Measurements from ENCODE around the gene SPOCK3.

DNA sequence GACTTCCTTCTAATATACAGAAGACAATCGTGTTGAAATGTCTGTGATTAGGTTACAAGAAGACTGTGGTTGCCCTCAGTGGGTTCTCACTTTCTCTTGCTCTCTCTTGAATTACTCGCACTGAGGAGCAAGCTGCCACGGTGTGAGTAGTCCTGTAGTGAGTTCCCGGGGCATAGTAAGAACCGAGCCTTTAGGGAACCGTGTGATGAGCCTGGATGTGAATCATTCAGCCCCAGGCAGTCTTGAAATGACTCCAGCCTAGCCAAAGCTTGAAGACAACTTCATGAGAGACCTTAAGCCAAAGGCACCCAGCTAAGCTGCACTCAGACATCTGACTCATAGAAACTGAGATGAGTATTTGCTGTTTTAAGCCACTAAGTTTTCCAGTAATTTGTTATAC, 292.7 kb downstream of the SPOCK3 start:
- TF ChIP-seq, protein P1, sequence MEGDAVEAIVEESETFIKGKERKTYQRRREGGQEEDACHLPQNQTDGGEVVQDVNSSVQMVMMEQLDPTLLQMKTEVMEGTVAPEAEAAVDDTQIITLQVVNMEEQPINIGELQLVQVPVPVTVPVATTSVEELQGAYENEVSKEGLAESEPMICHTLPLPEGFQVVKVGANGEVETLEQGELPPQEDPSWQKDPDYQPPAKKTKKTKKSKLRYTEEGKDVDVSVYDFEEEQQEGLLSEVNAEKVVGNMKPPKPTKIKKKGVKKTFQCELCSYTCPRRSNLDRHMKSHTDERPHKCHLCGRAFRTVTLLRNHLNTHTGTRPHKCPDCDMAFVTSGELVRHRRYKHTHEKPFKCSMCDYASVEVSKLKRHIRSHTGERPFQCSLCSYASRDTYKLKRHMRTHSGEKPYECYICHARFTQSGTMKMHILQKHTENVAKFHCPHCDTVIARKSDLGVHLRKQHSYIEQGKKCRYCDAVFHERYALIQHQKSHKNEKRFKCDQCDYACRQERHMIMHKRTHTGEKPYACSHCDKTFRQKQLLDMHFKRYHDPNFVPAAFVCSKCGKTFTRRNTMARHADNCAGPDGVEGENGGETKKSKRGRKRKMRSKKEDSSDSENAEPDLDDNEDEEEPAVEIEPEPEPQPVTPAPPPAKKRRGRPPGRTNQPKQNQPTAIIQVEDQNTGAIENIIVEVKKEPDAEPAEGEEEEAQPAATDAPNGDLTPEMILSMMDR (conservative IDR thresholded peaks at IDR 0.05; ENCODE audit: low read depth, low read length), result no peak
- TF ChIP-seq EZH2phosphoT487 (IDR thresholded peaks at IDR 0.05; ENCODE audit: borderline replicate concordance, low read length) (no peak), EZH2 (IDR thresholded peaks at IDR 0.05; ENCODE audit: low read length, unreplicated experiment) (no peak)

All from PC-3 (cell line).